Natural killer cell (primary cell): ENCODE results near the gene LEUTX. TPM values are rescaled to one million over a fixed set of nuclear protein-coding genes. Genes with fewer than 3 reads are reported as not detected.
A peak's percentile ranks its signal among the peaks of the same experiment; 100 is the strongest.

ENCODE experiments used
- ATAC-seq, 3 donors: fragments of 150-1000 bp in 2 of 3; fragments of 200-7000 bp in 1 of 3; cut with Tn5 transposase; 1 replicate in 1 of 3; 2 replicates in 2 of 3; pipeline ENCODE4 v1.10.0; 2021; ENCODE audit warnings: mild to moderate bottlenecking in 2 of 3, moderate library complexity in 2 of 3
- DNase-seq, 2 donors: peaks; one replicate each; pipeline versions ENCODE4 v3.0.0 to v3.0.0-alpha.2; 2013 to 2021; ENCODE audit warnings: mixed read lengths in 1 of 2
- H3K27ac ChIP-seq: one replicate; pipeline ENCODE4 v1.5.1; 2013; ENCODE audit warnings: mild to moderate bottlenecking, low read length
- H3K27me3 ChIP-seq: one replicate; pipeline ENCODE4 v1.6.1; 2013; ENCODE audit warnings: low read length; ENCODE audit not compliant: control insufficient read depth, insufficient read depth
- H3K36me3 ChIP-seq: one replicate; pipeline ENCODE4 v1.6.1; 2013; ENCODE audit warnings: low read length; ENCODE audit not compliant: control insufficient read depth, insufficient read depth
- H3K4me1 ChIP-seq: one replicate; pipeline ENCODE4 v1.6.1; 2013; ENCODE audit warnings: low read length; ENCODE audit not compliant: control insufficient read depth, insufficient read depth
- H3K4me3 ChIP-seq: one replicate; pipeline ENCODE4 v1.5.1; 2013; ENCODE audit warnings: low read length
- H3K9me3 ChIP-seq: one replicate; pipeline ENCODE4 v1.6.1; 2013; ENCODE audit warnings: low read length; ENCODE audit not compliant: control insufficient read depth, insufficient read depth
- H3K27ac Mint-ChIP-seq, 2 donors: one replicate each; pipeline ENCODE4 v1.8.0; 2022; ENCODE audit warnings: mild to moderate bottlenecking in 2 of 2, mixed read lengths in 2 of 2, moderate library complexity in 1 of 2
- H3K27me3 Mint-ChIP-seq, 2 donors: one replicate each; pipeline ENCODE4 v1.8.0; 2022; ENCODE audit warnings: low read depth in 2 of 2, mixed read lengths in 2 of 2
- H3K36me3 Mint-ChIP-seq: one replicate; pipeline ENCODE4 v1.8.0; 2022; ENCODE audit warnings: mixed read lengths
- H3K4me1 Mint-ChIP-seq, 2 donors: one replicate each; pipeline ENCODE4 v1.8.0; 2022; ENCODE audit warnings: mixed read lengths in 2 of 2
- H3K4me3 Mint-ChIP-seq: one replicate; pipeline ENCODE4 v1.8.0; 2022; ENCODE audit warnings: mild to moderate bottlenecking, moderate library complexity, mixed read lengths
- H3K9me3 Mint-ChIP-seq, 2 donors: one replicate each; pipeline ENCODE4 v1.8.0; 2022; ENCODE audit warnings: mixed read lengths in 2 of 2
- WGBS: methylation state at CpG from one replicate; pipeline ENCODE4 v1.1.7; 2013; ENCODE audit warnings: missing lambda C conversion rate; ENCODE audit not compliant: insufficient coverage; 5-methylcytosine and 5-hydroxymethylcytosine counted together
- intact Hi-C: fragments of 100-400 bp; cut with micrococcal nuclease; formaldehyde crosslinking; loops from one replicate; pipeline ENCODE4 v1.14.2; 2022
- total RNA-seq, 4 donors: library from RNA; stranded (reverse); fragments of 120-200 nt in 1 of 4; gene quantifications; one replicate each; pipeline versions ENCODE4 v1.2.3 to v1.2.4, GENCODE V29; 2013 to 2022
- TF ChIP-seq, protein P1 (sequence below): fragments of 200-600 bp; IDR thresholded peaks from one replicate; pipeline ENCODE4 v1.8.0; 2022; ENCODE audit warnings: antibody characterized with exemption

The LEUTX gene
- total RNA-seq, 3 donors from 2014 or later (not counting 1 experiment from before 2014, with no cell fraction given) = not detected

DNA sequence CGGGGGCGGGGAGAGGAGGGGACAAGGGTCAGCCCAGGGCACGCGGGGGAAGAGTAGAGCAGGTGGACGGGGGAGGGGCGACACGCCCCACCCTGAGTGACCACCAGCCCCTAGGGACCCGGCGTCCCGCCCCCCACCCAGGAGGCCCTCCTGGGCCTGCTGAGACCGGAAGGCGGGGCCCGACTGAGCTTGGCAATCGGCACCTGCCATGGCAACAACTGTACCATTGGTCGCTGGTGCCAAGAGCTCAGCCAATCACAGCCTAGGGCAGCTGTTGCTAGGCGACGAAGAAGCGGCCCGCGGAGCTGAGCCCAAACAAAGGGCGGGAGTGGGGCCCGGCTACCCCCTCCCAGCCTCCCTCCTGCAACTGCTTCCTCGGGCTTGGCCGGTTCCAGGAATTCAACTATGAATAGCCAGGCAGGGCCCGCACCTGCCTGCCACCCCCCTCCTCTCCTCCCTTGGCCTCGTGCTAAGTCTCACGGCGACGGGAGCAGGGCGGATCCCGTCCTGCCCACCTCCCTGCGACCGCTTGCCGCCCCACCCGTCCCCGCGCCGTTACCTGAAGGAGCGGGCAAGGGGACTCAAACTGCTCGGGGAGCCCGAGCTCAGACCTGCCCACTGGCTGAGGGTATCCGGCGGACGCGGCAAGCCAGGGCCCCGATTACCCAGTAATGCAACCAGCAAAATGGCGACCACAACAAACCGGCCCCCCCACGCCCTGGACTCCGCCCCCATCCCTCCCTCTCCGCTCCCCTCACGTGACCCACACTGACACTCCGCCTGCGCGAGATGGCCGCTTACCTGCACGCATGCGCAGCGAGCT lies 55.0 kb downstream of the LEUTX start, which contains the start of gene DYRK1B:
DYRK1B (minus strand) TSS at position 699 of the 823 bp plus-strand sequence. CDS start 2,295 bp downstream, outside the sequence.
- H3K4me1 ChIP-seq = peaks cover 33% of the 10 kb centered on the region
- intact Hi-C loops = loop anchor here (1.0 kb wide), 1 partner anchor 9 kb away; no protein-coding TSS in a partner anchor
- H3K4me3 ChIP-seq = peak within 1 kb of the TSS; percentile 95
- ATAC-seq (peak; percentile 82 to 94 (median 88)), DNase-seq (peak; percentile 93 to 100)
- H3K9me3 Mint-ChIP-seq = no peaks in the 10 kb centered on the region
- H3K36me3 Mint-ChIP-seq = no peaks in the 10 kb centered on the region
- WGBS = under 1% methylated on average over 59 of the region's 59 CpGs
- H3K27me3 ChIP-seq = no peaks in the 10 kb centered on the region
- H3K9me3 ChIP-seq = no peaks in the 10 kb centered on the region
- H3K27me3 Mint-ChIP-seq = no peaks in the 10 kb centered on the region
- peak within 1 kb of the TSS; percentile 94 for H3K27ac ChIP-seq
- H3K4me3 Mint-ChIP-seq = peak within 1 kb of the TSS; percentile 87
- H3K4me1 Mint-ChIP-seq = peaks cover 33 to 47% of the 10 kb centered on the region in 2 donors
- TF ChIP-seq, protein P1, sequence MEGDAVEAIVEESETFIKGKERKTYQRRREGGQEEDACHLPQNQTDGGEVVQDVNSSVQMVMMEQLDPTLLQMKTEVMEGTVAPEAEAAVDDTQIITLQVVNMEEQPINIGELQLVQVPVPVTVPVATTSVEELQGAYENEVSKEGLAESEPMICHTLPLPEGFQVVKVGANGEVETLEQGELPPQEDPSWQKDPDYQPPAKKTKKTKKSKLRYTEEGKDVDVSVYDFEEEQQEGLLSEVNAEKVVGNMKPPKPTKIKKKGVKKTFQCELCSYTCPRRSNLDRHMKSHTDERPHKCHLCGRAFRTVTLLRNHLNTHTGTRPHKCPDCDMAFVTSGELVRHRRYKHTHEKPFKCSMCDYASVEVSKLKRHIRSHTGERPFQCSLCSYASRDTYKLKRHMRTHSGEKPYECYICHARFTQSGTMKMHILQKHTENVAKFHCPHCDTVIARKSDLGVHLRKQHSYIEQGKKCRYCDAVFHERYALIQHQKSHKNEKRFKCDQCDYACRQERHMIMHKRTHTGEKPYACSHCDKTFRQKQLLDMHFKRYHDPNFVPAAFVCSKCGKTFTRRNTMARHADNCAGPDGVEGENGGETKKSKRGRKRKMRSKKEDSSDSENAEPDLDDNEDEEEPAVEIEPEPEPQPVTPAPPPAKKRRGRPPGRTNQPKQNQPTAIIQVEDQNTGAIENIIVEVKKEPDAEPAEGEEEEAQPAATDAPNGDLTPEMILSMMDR = no peak
- H3K27ac Mint-ChIP-seq = peak within 1 kb of the TSS; percentile 87 to 92
- H3K36me3 ChIP-seq = peaks cover 52% of the 10 kb centered on the region

DNA sequence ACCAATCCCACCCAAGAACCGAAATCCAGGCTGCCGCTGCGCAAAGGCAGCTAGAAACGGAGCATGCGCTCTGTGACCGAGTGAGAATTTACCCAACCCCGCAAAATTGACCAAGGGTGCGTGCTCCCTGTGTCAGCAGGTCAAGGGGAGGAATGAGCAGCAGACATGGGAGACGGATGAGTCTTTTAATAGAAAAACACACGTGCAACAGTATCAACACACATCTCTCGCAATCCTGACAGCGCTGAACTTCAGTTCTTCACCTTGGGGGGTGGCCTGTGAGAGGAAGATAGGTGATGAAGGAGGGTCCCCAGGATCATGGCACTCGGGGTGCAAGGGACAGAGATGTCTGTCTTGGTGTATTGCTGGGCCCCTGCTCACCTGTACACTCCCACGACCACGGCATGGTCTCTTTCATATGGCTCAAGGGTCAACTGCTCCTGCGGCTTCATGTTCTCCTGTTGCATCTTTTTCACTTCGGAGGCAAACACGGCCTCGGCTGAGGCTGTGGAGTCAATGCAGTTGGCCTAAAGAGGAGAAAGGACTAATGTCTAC lies 55.7 kb downstream of the LEUTX start:
- H3K27ac ChIP-seq = peak overlapping the region; percentile 94
- H3K27me3 ChIP-seq = no peaks in the 10 kb centered on the region
- H3K27me3 Mint-ChIP-seq = no peaks in the 10 kb centered on the region
- ATAC-seq = no peak
- peak overlapping the region; percentile 87 to 92 for H3K27ac Mint-ChIP-seq
- H3K4me1 Mint-ChIP-seq = peaks cover 26 to 40% of the 10 kb centered on the region in 2 donors
- TF ChIP-seq, protein P1 = no peak
- peaks cover 29% of the 10 kb centered on the region for H3K4me1 ChIP-seq
- H3K36me3 Mint-ChIP-seq = no peaks in the 10 kb centered on the region
- H3K36me3 ChIP-seq = peaks cover 59% of the 10 kb centered on the region
- H3K4me3 Mint-ChIP-seq = peak overlapping the region; percentile 72
- no peak for DNase-seq
- 43% methylated on average over 15 of the region's 19 CpGs for WGBS
- H3K9me3 Mint-ChIP-seq = no peaks in the 10 kb centered on the region
- intact Hi-C loops = no loop called here
- H3K4me3 ChIP-seq = no peak overlapping the region
- H3K9me3 ChIP-seq = no peaks in the 10 kb centered on the region

Other genes with a start within 250 kb of the LEUTX start
- 1 to 10 TPM; 4.6 to 6.7 (median 5.8) TPM for gene EID2B, start 246.0 kb upstream of the LEUTX start, total RNA-seq
- 10 to 100 TPM; 11.9 to 19.9 (median 15.6) TPM for gene EID2, start 238.7 kb upstream of the LEUTX start, total RNA-seq
- not detected for gene LGALS13, start 176.3 kb upstream of the LEUTX start, total RNA-seq
- not detected for gene LGALS16, start 122.9 kb upstream of the LEUTX start, total RNA-seq
- gene LGALS14, start 74.4 kb upstream of the LEUTX start, total RNA-seq = not detected
- gene CLC, start 40.8 kb upstream of the LEUTX start, total RNA-seq = 100 to 1,000 TPM in 1 of 3 donors, 10 to 100 TPM in 1, not detected in 1; 11.2 to 487 TPM
- 10 to 100 TPM; 27.5 to 54.2 (median 43.8) TPM for gene DYRK1B, start 55.3 kb downstream of the LEUTX start, total RNA-seq
- gene FBL, start 67.5 kb downstream of the LEUTX start, total RNA-seq = 100 to 1,000 TPM; 181 to 213 (median 201) TPM
- 10 to 100 TPM; 10.6 to 25.1 (median 17.3) TPM for gene FCGBP, start 155.8 kb downstream of the LEUTX start, total RNA-seq
- 100 to 1,000 TPM in 2 of 3 donors, 10 to 100 TPM in 1; 84.9 to 116 (median 101) TPM for gene PSMC4, start 192.3 kb downstream of the LEUTX start, total RNA-seq
- gene ZNF546, start 218.2 kb downstream of the LEUTX start, total RNA-seq = 1 to 10 TPM; 3.3 to 4.0 (median 3.8) TPM